OCI-LY3 (cell line): Measurements from ENCODE around the gene GGN.

Experiments used
- EZH2phosphoT487 ChIP-seq: fragments of 200-600 bp; shearing (Covaris generic); IDR thresholded peaks from 2 replicates; pipeline ENCODE4 v1.6.1; 2018; ENCODE audit warnings: antibody characterized with exemption, mixed run types, low read depth
- TF ChIP-seq, protein P1 (sequence below): fragments of 200-600, 300-600 bp; sonication (generic); IDR thresholded peaks from 2 replicates; pipeline ENCODE4 v1.5.1; 2014; ENCODE audit warnings: antibody characterized with exemption, low read length, low read depth

- TF ChIP-seq, protein P1, sequence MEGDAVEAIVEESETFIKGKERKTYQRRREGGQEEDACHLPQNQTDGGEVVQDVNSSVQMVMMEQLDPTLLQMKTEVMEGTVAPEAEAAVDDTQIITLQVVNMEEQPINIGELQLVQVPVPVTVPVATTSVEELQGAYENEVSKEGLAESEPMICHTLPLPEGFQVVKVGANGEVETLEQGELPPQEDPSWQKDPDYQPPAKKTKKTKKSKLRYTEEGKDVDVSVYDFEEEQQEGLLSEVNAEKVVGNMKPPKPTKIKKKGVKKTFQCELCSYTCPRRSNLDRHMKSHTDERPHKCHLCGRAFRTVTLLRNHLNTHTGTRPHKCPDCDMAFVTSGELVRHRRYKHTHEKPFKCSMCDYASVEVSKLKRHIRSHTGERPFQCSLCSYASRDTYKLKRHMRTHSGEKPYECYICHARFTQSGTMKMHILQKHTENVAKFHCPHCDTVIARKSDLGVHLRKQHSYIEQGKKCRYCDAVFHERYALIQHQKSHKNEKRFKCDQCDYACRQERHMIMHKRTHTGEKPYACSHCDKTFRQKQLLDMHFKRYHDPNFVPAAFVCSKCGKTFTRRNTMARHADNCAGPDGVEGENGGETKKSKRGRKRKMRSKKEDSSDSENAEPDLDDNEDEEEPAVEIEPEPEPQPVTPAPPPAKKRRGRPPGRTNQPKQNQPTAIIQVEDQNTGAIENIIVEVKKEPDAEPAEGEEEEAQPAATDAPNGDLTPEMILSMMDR: no peak
- TF ChIP-seq EZH2phosphoT487: no peak
These were observed 45.5 kb upstream of the GGN start, which contains the start of gene RYR1 for GRCh38 chr19:38433268-38433733.
